Uterus (tissue), 2 donors: Measurements from ENCODE around the gene LSR.

Source experiments
- POLR2A ChIP-seq, 2 donors: fragments of 450-650 bp; IDR thresholded peaks; one replicate each; pipeline ENCODE4 v1.6.1; 2016; ENCODE audit warnings: antibody characterized with exemption in 2 of 2, mild to moderate bottlenecking in 1 of 2, moderate library complexity in 1 of 2
- TF ChIP-seq, protein P1 (sequence below), 4 experiments: fragments of 200-600 bp in 2 of 4; fragments of 450-650 bp in 2 of 4; sonication (generic) in 2 of 4; IDR thresholded peaks; one replicate each; pipeline ENCODE4 v1.5.1; 2016 to 2019; ENCODE audit warnings: antibody characterized with exemption in 4 of 4, mild to moderate bottlenecking in 2 of 4, moderate library complexity in 1 of 4

DNA sequence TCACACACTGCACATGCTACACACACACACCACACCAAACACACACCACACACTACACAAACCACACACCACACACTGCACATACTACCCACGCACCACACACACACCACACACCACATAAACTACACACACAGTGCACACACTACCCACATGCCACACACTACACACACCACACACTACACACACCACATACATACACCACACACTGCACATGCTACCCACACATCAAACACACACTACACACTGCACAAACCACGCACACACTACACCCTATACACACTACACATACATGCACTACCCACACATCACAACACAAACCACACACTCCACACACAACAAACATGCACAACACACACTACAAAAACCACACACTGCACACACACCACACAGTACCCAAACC is 49.1 kb downstream of the LSR start:
- TF ChIP-seq, protein P1, sequence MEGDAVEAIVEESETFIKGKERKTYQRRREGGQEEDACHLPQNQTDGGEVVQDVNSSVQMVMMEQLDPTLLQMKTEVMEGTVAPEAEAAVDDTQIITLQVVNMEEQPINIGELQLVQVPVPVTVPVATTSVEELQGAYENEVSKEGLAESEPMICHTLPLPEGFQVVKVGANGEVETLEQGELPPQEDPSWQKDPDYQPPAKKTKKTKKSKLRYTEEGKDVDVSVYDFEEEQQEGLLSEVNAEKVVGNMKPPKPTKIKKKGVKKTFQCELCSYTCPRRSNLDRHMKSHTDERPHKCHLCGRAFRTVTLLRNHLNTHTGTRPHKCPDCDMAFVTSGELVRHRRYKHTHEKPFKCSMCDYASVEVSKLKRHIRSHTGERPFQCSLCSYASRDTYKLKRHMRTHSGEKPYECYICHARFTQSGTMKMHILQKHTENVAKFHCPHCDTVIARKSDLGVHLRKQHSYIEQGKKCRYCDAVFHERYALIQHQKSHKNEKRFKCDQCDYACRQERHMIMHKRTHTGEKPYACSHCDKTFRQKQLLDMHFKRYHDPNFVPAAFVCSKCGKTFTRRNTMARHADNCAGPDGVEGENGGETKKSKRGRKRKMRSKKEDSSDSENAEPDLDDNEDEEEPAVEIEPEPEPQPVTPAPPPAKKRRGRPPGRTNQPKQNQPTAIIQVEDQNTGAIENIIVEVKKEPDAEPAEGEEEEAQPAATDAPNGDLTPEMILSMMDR (IDR thresholded peaks at IDR 0.05) = no peak
- TF ChIP-seq POLR2A (IDR thresholded peaks at IDR 0.05) = no peak
